Measurements from ENCODE around the gene GPI. TPM values are rescaled to one million over a fixed set of nuclear protein-coding genes. Genes with fewer than 3 reads are reported as not detected.

The GPI gene
- total and polyA plus RNA-seq, 2 donors (not counting 3 experiments of a cell fraction or from before 2014, with no cell fraction given), result 131 to 273 TPM

- Histone ChIP-seq H3K4me1 (ENCODE audit: control insufficient read depth, extremely low read depth, insufficient read depth, low read length) (no peaks in the 10 kb centered on the region), H3K79me2 (ENCODE audit: control insufficient read depth, insufficient read depth, low read length) (no peaks in the 10 kb centered on the region), H3K4me3 (replicated peaks in 1 of 3; ENCODE audit: insufficient read depth in 1 of 3, low read depth in 1 of 3, low read length in 3 of 3) (no peak overlapping the region), H4K20me1 (replicated peaks; ENCODE audit: control insufficient read depth, extremely low read depth, insufficient read depth, low read length) (no peaks in the 10 kb centered on the region), H3K36me3 (ENCODE audit: control insufficient read depth in 2 of 2, extremely low read depth in 1 of 2, insufficient read depth in 2 of 2, low read length in 2 of 2) (peaks cover 23 to 27% of the 10 kb centered on the region in 2 experiments), H3K9me3 (replicated peaks; ENCODE audit: control insufficient read depth, insufficient read depth, low read length) (no peaks in the 10 kb centered on the region), H3K9ac (replicated peaks; ENCODE audit: extremely low read depth, insufficient read depth, low read length) (no peak overlapping the region), H3K9me1 (replicated peaks; ENCODE audit: control insufficient read depth, extremely low read depth, insufficient read depth, low read length) (no peaks in the 10 kb centered on the region), H2AFZ (ENCODE audit: low read depth, low read length) (no peak overlapping the region), H3K27me3 (ENCODE audit: control insufficient read depth in 2 of 2, insufficient read depth in 2 of 2, low read length in 2 of 2) (no peaks in the 10 kb centered on the region), H3K4me2 (ENCODE audit: insufficient read depth, low read length) (no peak overlapping the region), H3K27ac (ENCODE audit: insufficient read depth, low read depth, low read length) (no peak overlapping the region)
- dilution Hi-C loops (cut with MboI; ENCODE audit: extremely low pct_ligation_motif_present, low sequenced_read_pairs) (no loop called here), intact Hi-C loops (cut with micrococcal nuclease) (no loop called here)
- DNase-seq (ENCODE audit: low read depth, low spot score) (no peak), FAIRE-seq (no peak)
- TF ChIP-seq GATA2 (IDR thresholded peaks at IDR 0.05; ENCODE audit: insufficient read depth, insufficient read length, low read depth, low read length), result no peak
- TF ChIP-seq POLR2AphosphoS5 (IDR thresholded peaks at IDR 0.05; ENCODE audit: insufficient read depth, low read depth, low read length), result no peak
- TF ChIP-seq, protein P1, sequence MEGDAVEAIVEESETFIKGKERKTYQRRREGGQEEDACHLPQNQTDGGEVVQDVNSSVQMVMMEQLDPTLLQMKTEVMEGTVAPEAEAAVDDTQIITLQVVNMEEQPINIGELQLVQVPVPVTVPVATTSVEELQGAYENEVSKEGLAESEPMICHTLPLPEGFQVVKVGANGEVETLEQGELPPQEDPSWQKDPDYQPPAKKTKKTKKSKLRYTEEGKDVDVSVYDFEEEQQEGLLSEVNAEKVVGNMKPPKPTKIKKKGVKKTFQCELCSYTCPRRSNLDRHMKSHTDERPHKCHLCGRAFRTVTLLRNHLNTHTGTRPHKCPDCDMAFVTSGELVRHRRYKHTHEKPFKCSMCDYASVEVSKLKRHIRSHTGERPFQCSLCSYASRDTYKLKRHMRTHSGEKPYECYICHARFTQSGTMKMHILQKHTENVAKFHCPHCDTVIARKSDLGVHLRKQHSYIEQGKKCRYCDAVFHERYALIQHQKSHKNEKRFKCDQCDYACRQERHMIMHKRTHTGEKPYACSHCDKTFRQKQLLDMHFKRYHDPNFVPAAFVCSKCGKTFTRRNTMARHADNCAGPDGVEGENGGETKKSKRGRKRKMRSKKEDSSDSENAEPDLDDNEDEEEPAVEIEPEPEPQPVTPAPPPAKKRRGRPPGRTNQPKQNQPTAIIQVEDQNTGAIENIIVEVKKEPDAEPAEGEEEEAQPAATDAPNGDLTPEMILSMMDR (IDR thresholded peaks at IDR 0.05; ENCODE audit: extremely low read depth in 1 of 2, insufficient read depth in 1 of 2, low read depth in 1 of 2, low read length in 2 of 2), result no peak
- TF ChIP-seq POLR2A (IDR thresholded peaks at IDR 0.05; ENCODE audit: low read depth, low read length), result no peak
- no peak for TF ChIP-seq MYC (IDR thresholded peaks at IDR 0.05; ENCODE audit: low read depth, low read length)
- no peak for TF ChIP-seq MAX (IDR thresholded peaks at IDR 0.05; ENCODE audit: insufficient read depth, insufficient read length)
- TF ChIP-seq FOS (IDR thresholded peaks at IDR 0.05; ENCODE audit: borderline replicate concordance, insufficient read depth, low read length), result no peak
- no peak for TF ChIP-seq EZH2 (IDR thresholded peaks at IDR 0.05; ENCODE audit: borderline replicate concordance, low read depth, low read length, severe bottlenecking)
- TF ChIP-seq JUN (IDR thresholded peaks at IDR 0.05; ENCODE audit: borderline replicate concordance, insufficient read depth, insufficient read length, low read depth), result no peak
- no TSS peak for BruUV-seq (replicated peaks)
- POLR2A ChIA-PET, result no interaction called here
- CTCF ChIA-PET, result no interaction called here
These were observed 21.8 kb downstream of the GPI start for GRCh38 chr19:34386645-34387445.
